GM21526 (cell line): ENCODE measurements around the gene SELENOI.
"Not testable (repeated sequence)": the region's sequence is repeated elsewhere in the genome, so short reads cannot be mapped to it uniquely, and the experiment has no call there.

ENCODE experiments used
- ATAC-seq: cut with Tn5 transposase; IDR thresholded peaks from one replicate; pipeline ENCODE4 v1.9.1; 2021; ENCODE audit warnings: moderate library complexity; ENCODE audit not compliant: unreplicated experiment, low FRiP score

Gene SELENOI

DNA sequence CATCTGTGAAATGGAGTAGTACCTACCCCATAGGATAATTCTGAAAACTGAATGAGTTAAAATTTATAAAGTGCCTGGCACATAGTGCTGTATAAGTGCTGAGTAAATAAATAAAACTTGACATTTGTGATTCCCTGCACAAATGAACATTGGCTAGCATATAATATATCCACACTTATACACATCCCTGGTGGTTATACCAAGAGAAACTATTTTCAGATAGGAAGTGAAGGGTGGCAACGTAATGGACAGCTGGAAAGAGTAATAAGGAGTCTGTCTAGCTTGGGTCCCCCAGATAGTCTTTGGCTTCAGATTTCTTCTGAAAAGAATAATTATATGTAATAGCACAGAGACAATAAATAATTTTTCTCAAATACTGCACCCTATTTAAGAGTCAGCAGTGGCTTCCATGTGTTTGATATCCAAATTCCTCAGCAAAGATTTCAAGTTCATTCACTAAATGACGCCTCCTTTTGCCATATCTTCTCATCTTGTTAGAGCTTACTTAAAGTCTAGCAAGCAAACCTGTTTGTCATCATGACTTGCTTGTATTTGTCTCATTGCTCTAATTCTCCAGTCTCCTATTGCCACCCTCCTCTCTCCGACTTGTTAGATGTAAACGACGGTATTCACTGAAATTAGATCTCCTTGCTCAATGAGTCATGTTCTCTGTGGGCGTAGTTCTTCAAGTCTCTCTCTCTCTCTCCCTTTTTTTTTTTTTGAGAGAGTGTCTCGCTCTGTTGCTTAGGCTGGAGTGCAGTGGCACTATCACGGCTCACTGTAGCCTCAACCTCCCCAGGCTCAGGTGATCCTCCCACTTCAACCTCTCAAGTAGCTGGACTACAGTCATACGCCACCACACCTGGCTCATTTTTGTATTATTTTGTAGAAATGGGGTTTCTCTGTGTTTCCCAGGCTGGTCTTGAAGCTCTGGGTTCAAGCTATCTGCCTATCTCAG lies 9.4 kb downstream of the SELENOI start:
- no peak for ATAC-seq

DNA sequence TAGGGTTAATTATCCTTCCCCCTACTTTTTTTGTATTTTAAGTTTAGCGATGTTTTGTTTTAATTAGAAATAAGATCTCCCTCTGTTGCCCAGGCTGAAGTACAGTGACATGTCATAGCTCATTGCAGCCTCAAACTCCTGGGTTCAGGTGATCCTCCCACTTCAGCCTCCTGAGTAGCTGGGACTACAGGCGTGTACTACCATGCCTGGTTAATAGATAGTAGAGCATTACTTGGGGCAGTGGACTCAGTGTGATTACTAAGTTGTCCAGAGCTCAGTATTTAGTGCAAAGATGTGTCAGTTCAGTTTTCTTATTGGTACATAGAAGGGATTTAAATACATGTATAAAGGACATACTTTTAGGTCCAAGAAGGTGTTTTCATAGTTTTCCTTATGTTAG lies 10.2 kb downstream of the SELENOI start:
- ATAC-seq = no peak

DNA sequence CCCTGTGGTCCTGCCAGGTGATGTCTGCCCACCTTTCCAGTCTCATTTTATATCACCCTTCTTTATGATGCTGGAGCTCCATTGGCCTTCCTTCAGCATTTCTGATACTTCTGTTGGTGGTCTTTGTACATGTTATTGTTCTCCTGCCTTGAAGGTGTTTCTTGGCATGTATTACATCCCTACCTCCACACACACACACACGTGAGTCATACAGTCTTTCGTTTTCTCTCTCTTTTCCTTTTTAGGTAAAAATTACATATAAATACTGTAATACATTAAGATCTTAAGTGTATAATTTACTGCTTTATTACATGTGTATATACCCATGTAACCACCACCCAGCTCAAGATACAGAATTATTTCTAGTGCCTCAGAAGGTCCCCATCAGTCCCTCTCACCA lies 10.8 kb downstream of the SELENOI start:
- ATAC-seq = no peak

DNA sequence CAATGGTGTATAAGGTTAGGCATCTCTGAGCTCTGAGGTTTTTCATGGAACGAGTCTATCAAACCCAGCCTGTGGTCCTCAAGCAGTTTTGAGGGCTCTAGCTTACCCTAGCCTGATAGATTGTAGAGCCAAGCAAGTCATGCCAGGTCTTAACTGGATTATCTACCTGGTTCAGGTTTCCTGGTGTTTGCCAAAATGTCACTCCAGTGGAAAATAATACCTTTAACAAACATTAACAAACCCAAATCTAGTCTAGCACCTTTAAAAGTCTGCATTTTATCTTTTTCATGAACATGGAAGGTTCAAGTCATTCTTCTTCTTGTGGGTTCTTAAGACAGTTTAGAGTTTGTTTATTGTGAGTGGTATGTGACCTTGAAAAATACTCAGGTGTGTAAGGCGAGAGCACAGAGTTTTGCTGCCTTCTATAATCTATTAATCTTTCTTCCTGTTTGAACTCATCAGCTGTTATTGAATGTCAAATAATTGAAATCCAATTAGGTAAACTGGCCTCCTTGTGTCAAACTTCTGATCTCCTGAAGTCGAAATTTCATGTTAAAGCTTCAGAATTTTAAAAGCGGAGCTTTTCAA lies 14.0 kb downstream of the SELENOI start:
- no peak for ATAC-seq

DNA sequence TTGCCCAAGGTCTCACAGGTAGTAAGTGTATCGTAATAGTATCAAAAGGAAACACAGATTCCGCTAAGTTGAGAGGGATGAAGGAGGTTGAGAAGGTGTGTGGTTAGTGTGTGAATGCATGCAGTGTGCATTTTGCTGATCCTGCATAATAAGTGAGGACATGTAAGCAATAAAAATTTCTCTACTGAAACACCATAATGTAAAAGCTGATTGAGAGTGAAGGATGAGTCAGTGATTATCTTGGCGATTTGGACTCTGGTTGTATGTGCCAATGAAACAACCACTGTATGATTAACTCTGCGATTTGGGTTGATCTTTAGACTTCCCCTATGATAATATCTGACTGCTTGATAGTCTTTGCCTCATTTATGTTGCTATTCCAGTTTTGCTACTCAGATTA lies 17.4 kb downstream of the SELENOI start:
- ATAC-seq = no peak

DNA sequence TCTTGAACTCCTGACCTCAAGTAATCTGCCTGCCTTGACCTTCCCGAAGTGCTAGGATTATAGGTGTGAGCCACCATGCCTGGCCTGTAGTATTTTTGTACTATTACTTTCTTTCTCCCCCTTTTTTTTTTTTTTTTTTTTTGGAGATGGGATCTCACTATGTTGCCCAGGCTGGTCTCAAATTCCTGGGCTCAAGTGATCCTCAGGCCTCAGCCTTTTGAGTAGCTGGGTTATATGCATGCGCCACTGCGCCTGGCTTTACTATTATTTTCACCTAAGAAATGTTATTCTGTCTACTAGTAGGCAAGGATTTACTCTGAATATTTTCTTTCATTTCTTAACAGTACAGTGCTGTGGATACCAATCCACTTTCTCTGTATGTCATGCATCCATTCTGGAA lies 18.0 kb downstream of the SELENOI start:
- ATAC-seq = no peak

DNA sequence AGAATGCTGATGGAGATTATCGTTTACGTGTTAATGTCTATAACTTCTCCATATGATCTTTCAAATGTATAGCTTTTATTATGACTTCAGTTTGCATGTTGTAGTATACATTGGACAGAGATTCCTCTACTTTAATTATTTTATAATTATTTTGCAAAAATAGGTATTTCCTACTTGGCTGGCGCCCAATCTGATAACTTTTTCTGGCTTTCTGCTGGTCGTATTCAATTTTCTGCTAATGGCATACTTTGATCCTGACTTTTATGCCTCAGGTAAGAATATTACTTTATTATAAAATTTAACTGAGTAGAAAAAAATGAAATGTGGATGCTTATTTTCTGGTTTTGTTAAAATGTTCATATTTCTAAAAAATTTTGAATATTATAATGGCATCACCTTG lies 18.7 kb downstream of the SELENOI start:
- ATAC-seq = no peak

DNA sequence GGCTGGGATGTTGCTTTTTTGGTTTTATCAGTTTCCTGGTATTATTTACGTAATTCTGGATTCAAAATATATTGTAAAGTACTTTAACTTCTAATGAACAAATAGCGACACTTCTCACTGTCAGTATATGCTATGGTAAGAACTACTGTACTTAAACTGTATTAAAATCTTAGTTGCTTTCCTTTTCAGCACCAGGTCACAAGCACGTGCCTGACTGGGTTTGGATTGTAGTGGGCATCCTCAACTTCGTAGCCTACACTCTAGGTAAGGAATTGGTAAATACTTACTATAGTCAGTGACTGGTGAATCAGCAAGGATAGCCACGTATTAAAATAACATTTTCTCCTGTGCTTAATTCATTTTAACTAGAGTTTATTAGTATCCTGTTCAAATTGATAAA lies 21.0 kb downstream of the SELENOI start:
- ATAC-seq = no peak

DNA sequence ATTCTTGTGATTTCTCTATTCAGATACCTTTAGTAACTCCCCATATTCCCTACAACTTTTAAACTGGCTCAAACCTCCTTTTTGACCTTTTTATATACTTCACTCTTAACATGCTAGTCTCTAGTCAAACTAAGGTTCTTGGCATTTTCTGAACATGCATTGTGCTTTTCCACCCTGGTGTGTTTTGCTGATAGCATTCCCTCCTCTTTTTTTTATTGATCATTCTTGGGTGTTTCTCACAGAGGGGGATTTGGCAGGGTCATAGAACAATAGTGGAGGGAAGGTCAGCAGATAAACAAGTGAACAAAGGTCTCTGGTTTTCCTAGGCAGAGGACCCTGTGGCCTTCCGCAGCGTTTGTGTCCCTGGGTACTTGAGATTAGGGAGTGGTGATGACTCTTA lies 23.7 kb downstream of the SELENOI start:
- ATAC-seq = not testable (repeated sequence)

DNA sequence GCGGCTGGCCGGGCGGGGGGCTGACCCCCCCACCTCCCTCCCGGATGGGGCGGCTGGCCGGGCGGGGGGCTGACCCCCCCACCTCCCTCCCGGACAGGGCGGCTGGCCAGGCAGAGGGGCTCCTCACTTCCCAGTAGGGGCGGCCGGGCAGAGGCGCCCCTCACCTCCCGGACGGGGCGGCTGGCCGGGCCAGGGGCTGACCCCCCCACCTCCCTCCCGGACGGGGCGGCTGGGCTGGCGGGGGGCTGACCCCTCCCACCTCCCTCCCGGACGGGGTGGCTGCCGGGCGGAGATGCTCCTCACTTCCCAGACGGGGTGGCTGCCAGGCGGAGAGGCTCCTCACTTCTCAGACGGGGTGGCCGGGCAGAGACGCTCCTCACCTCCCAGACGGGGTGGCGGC lies 25.0 kb downstream of the SELENOI start:
- not testable (repeated sequence) for ATAC-seq

DNA sequence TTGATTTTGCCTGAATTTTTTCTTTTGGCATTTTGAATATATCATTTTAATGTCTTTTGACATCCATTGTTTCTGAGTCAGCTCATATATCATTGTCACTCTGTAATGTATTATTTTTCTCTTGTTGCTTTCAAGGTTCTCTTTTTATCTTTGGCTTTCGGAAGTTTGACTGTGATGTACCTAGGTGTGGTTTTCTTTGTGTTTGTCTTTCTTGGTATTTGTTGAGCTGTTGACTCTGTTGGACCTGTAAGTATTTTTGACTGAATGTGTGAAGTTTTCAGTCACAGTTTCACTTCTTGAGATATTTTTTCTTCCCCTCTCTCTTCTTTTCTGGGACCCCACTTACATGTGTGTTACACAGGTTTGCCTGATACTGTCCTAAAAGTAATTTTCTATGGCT lies 30.9 kb downstream of the SELENOI start:
- no peak for ATAC-seq

DNA sequence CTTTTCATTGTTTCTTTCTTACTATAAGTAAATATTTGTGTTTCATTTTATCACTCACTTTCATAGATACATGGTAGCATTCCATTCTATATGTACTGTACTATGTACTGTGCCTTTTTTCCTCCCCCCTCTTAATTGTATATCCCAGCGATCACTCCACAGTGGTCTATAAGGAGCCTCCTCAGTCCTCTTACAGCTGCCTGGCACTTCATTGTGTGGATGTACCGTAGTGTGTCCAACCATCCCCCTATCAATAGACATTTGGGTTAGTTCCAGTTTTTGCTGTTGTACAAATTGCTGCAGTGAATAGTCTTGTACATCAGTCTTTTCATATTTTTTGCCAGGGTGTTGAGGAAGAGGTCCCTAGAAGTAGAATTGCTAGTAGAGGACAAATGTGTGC lies 34.3 kb downstream of the SELENOI start:
- no peak for ATAC-seq

DNA sequence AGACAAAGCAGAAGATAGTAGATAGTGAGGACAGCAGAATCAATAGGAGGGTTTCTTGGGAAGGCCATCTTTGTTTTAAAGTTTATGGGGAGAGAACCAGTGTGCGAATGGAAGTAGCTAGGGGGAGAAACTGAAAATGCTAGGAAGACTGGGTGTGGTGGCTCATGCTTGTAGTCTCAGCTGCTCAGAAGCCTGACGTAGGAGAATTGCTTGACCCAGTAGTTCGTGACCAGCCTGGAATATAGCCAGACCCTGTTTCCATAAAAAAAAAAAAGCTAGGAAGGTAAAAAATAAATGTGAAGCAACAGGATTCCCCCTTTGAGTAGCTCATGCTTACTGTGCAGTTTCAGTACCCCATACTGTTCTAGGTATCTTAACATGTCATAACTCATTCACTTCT lies 36.6 kb downstream of the SELENOI start:
- no peak for ATAC-seq

DNA sequence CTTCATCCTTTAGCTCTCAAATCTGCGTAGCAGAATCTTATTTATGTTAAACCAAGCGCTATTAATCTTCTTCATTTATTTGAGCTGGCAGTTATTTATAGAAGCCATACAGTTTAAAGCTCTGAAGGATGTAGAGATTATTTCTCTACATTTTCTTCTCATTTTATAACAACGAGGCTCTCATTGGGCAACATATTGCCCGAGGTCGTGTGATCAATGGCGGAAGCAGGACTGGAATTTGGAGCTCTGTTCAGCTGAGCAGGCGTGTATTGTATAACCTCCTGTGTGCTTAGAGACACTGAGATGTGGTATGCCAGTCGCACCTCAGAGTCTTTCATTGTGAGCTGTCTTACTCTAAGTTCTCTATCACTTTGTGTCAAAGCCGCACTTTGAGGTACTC lies 38.2 kb downstream of the SELENOI start:
- no peak for ATAC-seq

DNA sequence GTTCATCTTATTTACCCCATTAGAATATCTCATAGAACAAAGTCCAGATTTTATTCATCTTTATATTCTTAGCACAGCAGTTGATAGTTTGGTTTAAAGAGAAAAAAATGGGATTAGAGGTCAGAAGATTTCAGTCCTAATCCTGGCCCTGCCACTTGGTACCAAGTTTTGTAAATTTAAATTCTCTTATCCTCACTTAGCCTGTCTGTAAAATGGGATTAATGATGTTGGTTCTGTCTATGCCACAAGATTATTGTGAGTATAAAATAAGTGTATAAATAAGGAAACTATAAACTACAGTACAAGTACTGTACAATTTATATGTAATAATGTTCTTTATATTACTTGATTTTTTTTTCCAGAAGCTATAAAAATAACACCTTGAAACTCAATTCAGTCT lies 38.7 kb downstream of the SELENOI start:
- no peak for ATAC-seq

DNA sequence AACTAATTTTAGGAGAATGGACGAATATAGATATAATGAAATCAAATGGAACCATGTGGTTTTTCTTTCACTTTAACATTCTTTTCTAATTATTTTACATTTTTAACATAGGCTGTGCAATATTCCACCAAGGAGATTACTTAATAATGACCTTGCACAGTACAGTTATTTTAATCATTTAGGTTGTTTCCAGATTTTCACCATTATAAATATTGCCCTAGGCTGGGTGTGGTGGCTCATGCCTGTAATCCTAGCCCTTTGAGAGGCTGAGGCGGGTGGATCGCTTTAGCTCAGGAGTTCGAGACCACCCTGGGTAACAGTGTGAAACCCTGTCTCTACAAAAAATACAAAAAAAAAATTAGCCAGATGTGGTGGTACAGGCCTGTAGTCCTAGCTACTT lies 41.2 kb downstream of the SELENOI start:
- ATAC-seq = no peak

DNA sequence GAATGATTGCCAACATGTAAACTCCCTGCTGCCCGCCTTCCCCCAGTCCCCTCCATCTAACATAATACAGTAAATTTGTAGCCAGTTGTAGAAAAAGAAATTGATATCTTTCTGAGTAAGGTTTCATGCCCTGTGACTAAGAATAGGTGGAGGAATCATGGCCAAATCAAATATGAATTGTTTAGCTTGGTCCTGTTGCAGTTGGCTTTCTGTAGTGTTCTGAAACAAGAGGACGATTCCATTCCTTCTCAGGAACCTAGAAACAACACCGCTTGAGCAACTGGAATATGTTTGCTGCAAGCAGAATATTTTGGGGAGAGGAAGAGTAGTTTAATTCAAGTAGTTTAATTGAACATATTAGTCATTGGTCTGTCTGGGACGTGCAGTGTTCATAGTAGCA lies 48.8 kb downstream of the SELENOI start:
- ATAC-seq = no peak

DNA sequence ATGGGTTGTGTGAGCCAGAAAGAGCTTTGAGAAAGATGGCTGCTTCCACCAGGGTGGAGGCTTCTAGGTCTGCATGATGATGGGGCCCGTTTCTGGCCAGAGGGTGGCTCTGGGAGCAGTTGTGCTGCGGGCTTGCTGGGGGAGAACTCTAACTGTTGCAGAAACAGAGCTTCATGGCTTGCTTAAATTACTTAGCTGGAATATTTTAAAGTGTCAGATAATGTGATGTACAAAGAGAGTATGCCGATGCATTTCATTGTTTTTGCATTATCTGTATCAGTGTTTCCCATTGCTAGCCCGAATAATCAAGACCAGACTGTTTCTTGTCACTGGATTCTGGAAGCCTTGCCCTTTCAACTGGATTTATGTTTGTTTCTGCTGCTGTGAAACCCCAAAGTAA lies 49.5 kb downstream of the SELENOI start:
- ATAC-seq = no peak

DNA sequence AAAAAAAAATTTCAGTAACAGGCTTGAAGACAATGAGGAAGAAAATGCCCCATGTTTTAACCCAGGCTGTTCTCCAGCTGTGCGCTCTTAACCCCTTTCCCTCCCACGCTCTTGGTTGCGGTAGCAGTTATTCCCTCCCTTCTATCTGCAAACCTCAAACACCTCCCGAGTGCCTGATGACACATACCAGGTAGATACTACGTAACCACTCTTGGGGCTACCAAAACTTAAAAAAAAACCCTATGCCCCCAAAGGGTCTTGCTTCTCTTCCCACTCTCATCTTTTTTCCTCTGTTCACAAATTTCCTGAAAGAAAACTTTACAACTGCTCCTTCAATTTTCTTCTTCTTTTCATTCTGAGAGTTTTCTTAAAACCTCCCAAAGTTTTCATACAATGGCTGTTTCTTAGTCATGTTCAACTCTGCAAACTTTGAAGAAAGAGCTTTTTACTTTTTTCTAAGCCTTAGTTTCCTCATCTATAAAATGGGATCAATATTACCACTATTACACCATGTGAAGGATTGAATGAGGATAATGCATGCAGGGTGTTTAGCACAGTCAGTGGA lies 50.9 kb downstream of the SELENOI start:
- ATAC-seq = no peak

DNA sequence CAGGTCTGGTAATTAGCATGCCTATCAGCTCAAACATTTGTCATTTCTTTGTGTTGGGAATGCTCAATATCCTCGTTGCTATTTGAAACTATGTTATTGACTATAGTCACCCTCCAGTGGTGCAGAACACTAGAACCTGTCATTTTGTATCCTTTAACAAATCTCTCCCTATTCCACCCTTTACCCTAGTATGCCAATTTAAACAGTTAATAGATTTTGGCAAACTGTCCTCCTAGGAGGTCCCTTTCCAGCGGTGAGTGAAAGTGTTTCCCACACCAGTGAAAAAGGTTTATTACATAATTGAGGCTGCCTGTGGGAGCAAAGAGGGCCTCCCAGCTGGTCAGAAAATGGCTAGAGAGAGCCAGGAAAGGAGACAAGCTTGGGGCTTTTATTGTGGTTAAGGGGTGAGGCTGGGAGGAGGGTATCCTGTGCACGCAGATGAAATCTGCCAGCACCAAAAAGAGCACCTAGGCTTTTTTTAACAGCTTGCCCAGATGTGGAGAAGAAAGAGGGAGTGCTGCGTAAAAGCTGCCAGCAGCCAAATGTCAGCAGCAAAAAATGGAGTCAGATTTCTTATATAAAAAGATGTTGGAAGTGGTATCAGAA lies 53.9 kb downstream of the SELENOI start:
- no peak for ATAC-seq

DNA sequence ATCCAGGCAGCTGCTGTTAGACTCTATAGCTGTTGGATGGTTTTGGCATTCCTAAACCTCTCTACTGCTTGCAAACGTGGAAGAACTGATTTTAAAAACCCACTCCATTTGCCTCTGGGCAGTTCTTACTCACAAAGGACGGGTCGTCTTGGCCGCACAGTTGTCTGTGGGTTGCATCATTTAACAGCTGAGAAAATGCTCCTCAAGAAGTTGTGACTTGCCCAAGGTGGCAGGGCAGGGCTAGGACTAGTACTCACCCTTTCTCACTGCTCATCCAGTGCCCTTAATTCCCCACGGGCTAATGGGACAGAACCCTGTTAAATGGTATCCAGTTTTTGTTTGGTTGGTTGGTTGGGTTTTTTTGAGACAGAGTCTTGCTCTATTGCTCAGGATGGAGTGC lies 54.8 kb downstream of the SELENOI start:
- ATAC-seq = no peak
